GM19023 (cell line): ENCODE results near the gene LY86.
A peak's percentile ranks its signal among the peaks of the same experiment; 100 is the strongest.

ENCODE experiments used
- ATAC-seq: cut with Tn5 transposase; IDR thresholded peaks from one replicate; pipeline ENCODE4 v1.9.1; 2021; ENCODE audit warnings: mild to moderate bottlenecking, moderate library complexity; ENCODE audit not compliant: unreplicated experiment

LY86 gene

GRCh38 chr6:6588064-6588923 is at the start of gene LY86:
LY86 (plus strand) TSS chr6:6588720; CDS start chr6:6588735, 15 bp downstream.
- peak; percentile 44 for ATAC-seq

- ATAC-seq, result no peak
Observed at GRCh38 chr6:6539036-6539435, 49.5 kb upstream of the LY86 start.

- no peak for ATAC-seq
Observed at GRCh38 chr6:6542357-6542756, 46.2 kb upstream of the LY86 start.

- ATAC-seq, result no peak
Observed at GRCh38 chr6:6543181-6543879, 45.2 kb upstream of the LY86 start.

- ATAC-seq, result no peak
Observed at GRCh38 chr6:6545616-6546317, 42.8 kb upstream of the LY86 start.

- ATAC-seq, result peak; percentile 47
Observed at GRCh38 chr6:6546318-6547109, 42.0 kb upstream of the LY86 start.

- ATAC-seq, result peak; percentile 86
Observed at GRCh38 chr6:6547110-6547879, 41.2 kb upstream of the LY86 start.

GRCh38 chr6:6556161-6556737 is 32.3 kb upstream of the LY86 start:
- ATAC-seq, result no peak

GRCh38 chr6:6556738-6557503 is 31.6 kb upstream of the LY86 start:
- no peak for ATAC-seq

- no peak for ATAC-seq
Observed at GRCh38 chr6:6557504-6557839, 31.0 kb upstream of the LY86 start.

GRCh38 chr6:6557886-6558285 is 30.6 kb upstream of the LY86 start:
- ATAC-seq, result no peak

GRCh38 chr6:6559994-6560570 is 28.4 kb upstream of the LY86 start:
- no peak for ATAC-seq

- ATAC-seq, result no peak
Observed at GRCh38 chr6:6560909-6561308, 27.6 kb upstream of the LY86 start.

GRCh38 chr6:6564154-6564553 is 24.4 kb upstream of the LY86 start:
- no peak for ATAC-seq

GRCh38 chr6:6565069-6565468 is 23.5 kb upstream of the LY86 start:
- no peak for ATAC-seq

- no peak for ATAC-seq
Observed at GRCh38 chr6:6565488-6565887, 23.0 kb upstream of the LY86 start.

GRCh38 chr6:6566766-6567165 is 21.8 kb upstream of the LY86 start:
- ATAC-seq, result no peak

GRCh38 chr6:6569096-6569810 is 19.3 kb upstream of the LY86 start:
- ATAC-seq, result no peak
